ENCODE data around the gene COX7A2L. TPM values are rescaled to one million over a fixed set of nuclear protein-coding genes. Genes with fewer than 3 reads are reported as not detected.
"Not testable (repeated sequence)": the region's sequence is repeated elsewhere in the genome, so short reads cannot be mapped to it uniquely, and the experiment has no call there.

Gene COX7A2L
- total and polyA plus RNA-seq, 9 of the 15 experiments (the other 6 are each of a cell fraction or from before 2014, with no cell fraction given): 118 to 481 (median 163) TPM

DNA sequence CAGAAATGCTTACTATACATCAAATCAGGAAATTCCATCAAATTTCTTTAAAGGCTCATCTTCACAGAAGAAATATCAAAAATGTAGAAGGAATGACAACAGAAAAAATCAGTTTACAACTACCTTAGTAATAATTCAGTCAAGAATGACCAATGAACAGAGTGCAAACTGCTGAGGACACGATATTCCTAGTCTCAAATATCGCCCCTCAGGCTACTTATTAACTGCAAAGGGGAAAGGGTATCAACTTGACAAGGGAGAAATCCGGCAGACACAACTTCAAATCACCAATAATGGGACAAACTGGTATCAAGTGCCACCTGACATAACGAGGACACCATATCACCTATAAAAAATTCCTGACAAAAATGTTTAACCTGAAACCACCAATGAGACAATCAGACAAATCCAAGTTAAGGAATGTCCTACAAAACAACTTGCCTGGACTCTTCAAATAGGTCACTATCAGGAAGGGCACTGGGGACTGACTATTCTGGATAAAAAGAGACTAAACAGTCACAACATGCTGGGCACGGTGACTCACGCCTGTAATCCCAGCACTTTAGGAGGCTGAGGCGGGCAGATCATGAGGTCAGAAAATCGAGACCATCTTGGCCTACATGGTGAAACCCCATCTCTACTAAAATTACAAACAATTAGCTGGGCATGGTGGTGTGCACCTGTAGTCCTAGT lies 12.8 kb downstream of the COX7A2L start (continued):
- TF ChIP-seq WHSC1 (IDR thresholded peaks at IDR 0.05; ENCODE audit: low read length) (no peak), STAT5A (IDR thresholded peaks at IDR 0.05; ENCODE audit: borderline replicate concordance, low read length) (no peak), NFIX (CRISPR knock-in tag; IDR thresholded peaks at IDR 0.05; ENCODE audit: low read depth) (no peak)

DNA sequence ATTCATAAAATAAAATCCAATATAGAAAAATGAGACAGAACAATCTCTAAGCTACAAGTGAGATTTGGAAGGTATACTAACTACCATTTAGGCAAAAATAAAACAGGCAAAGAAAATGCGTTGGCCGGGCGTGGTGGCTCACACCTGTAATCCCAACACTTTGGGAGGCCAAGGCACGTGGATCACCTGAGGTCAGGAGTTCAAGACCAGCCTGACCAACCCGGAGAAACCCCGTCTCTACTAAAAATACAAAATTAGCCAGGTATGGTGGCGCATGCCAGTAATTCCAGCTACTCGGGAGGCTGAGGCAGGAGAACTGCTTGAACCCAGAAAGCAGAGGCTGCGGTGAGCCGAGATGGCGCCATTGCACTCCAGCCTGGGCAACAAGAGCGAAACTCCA lies 13.5 kb downstream of the COX7A2L start:
- peaks cover 63% of the 10 kb centered on the region for H3K79me2 ChIP-seq (ENCODE audit: control insufficient read depth, insufficient read depth, low read length)
- H3K27me3 ChIP-seq (ENCODE audit: control insufficient read depth in 2 of 2, insufficient read depth in 2 of 2, low read length in 2 of 2); DNase-seq (ENCODE audit: extremely low read depth in 1 of 4, low spot score in 3 of 4); ATAC-seq; in situ Hi-C loops (cut with MboI); H3K4me3 ChIP-seq; CTCF ChIA-PET (ENCODE audit: low intra/inter-chr PET ratio); BruUV-seq (replicated peaks); H2AFZ ChIP-seq (ENCODE audit: low read depth, low read length); H3K9me1 ChIP-seq (ENCODE audit: control insufficient read depth, insufficient read depth, low read length); H3K4me1 ChIP-seq (replicated peaks in 1 of 2; ENCODE audit: control insufficient read depth in 2 of 2, insufficient read depth in 2 of 2, low read length in 2 of 2); H3K4me2 ChIP-seq (ENCODE audit: insufficient read depth, low read length); H3K9me3 ChIP-seq (replicated peaks; ENCODE audit: control insufficient read depth, insufficient read depth, low read depth, low read length); H3K9ac ChIP-seq (ENCODE audit: insufficient read depth in 1 of 2, low read depth in 2 of 2, low read length in 2 of 2); intact Hi-C loops (cut with micrococcal nuclease); H3K27ac ChIP-seq (ENCODE audit: extremely low read depth, low read depth, low read length); FAIRE-seq; H4K20me1 ChIP-seq (replicated peaks; ENCODE audit: control insufficient read depth, insufficient read depth, low read length); POLR2A ChIA-PET: not testable (repeated sequence)
- H3K36me3 ChIP-seq (ENCODE audit: control insufficient read depth, insufficient read depth, low read length): peaks cover 82% of the 10 kb centered on the region
- WGBS (ENCODE audit: insufficient coverage, low coverage, missing lambda C conversion rate): 90% methylated on average over 9 of the region's 12 CpGs

DNA sequence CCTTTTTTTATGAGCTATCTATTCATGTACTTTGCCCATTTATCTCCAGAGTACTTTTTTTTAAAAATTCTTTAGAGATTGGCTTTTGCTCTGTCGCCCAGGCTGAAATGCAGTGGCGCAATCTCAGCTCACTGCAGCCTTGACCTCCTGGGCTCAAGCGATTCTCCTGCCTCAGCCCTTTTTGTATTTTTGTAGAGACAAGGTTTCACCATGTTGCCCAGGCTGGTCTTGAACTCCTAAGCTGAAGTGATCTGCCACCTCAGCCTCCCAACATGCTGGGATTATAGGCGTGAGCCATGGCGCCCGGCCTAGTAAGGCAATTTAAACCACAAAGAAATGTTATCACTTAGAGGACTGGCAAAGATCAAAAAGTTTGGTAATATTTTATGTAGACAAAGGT lies 14.2 kb downstream of the COX7A2L start:
- BruUV-seq (replicated peaks); H3K27ac ChIP-seq (ENCODE audit: extremely low read depth, low read depth, low read length); H3K9me1 ChIP-seq (ENCODE audit: control insufficient read depth, insufficient read depth, low read length); H3K4me1 ChIP-seq (replicated peaks in 1 of 2; ENCODE audit: control insufficient read depth in 2 of 2, insufficient read depth in 2 of 2, low read length in 2 of 2); in situ Hi-C loops (cut with MboI); H3K4me2 ChIP-seq (ENCODE audit: insufficient read depth, low read length); H3K4me3 ChIP-seq; H3K9me3 ChIP-seq (replicated peaks; ENCODE audit: control insufficient read depth, insufficient read depth, low read depth, low read length); FAIRE-seq; H2AFZ ChIP-seq (ENCODE audit: low read depth, low read length); ATAC-seq; H4K20me1 ChIP-seq (replicated peaks; ENCODE audit: control insufficient read depth, insufficient read depth, low read length); DNase-seq (ENCODE audit: extremely low read depth in 1 of 4, low spot score in 3 of 4); CTCF ChIA-PET (ENCODE audit: low intra/inter-chr PET ratio); H3K9ac ChIP-seq (ENCODE audit: insufficient read depth in 1 of 2, low read depth in 2 of 2, low read length in 2 of 2); H3K27me3 ChIP-seq (ENCODE audit: control insufficient read depth in 2 of 2, insufficient read depth in 2 of 2, low read length in 2 of 2); intact Hi-C loops (cut with micrococcal nuclease): not testable (repeated sequence)
- POLR2A ChIA-PET: interaction anchor here (0.9 to 1.7 kb wide), 2 partner anchors 10 to 13 kb away, joined by 7 to 9 read pairs; no protein-coding TSS in a partner anchor
- H3K36me3 ChIP-seq (ENCODE audit: control insufficient read depth, insufficient read depth, low read length): peaks cover 80% of the 10 kb centered on the region
- peaks cover 59% of the 10 kb centered on the region for H3K79me2 ChIP-seq (ENCODE audit: control insufficient read depth, insufficient read depth, low read length)
- WGBS (ENCODE audit: insufficient coverage, low coverage, missing lambda C conversion rate): 99% methylated on average over 6 of the region's 6 CpGs
